ENCODE results near the gene EPHB6.

Gene EPHB6

DNA sequence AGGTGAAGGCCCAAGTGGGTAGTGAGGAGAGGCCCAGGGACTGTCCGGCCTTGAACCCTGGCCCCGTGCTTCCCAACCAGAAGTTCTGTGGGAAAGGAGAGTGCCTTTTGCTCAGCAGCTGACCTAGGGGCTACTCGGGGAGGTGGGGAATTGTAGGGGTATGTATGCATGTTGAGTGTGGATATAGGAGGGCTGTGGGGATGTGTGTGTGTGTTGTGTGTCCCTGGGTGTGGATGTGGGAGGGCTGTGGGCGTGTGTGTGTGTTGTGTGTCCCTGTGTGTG is 12.2 kb downstream of the EPHB6 start:
- Histone ChIP-seq H3K9me3 (ENCODE audit: control insufficient read depth, insufficient read depth, low read depth, low read length) (no peaks in the 10 kb centered on the region), H3K4me1 (ENCODE audit: control insufficient read depth, insufficient read depth, low read length) (peaks cover 24% of the 10 kb centered on the region), H3K27me3 (ENCODE audit: control insufficient read depth, insufficient read depth, low read length) (peaks cover 7% of the 10 kb centered on the region; the same call in 1 of the 2 replicates), H3K27ac (ENCODE audit: low read depth, low read length) (no peak overlapping the region), H3K9ac (ENCODE audit: low read length) (no peak overlapping the region), H3K4me3 (ENCODE audit: low read depth, low read length) (no peak overlapping the region), H3K36me3 (ENCODE audit: control insufficient read depth, insufficient read depth, low read length) (no peaks in the 10 kb centered on the region)

DNA sequence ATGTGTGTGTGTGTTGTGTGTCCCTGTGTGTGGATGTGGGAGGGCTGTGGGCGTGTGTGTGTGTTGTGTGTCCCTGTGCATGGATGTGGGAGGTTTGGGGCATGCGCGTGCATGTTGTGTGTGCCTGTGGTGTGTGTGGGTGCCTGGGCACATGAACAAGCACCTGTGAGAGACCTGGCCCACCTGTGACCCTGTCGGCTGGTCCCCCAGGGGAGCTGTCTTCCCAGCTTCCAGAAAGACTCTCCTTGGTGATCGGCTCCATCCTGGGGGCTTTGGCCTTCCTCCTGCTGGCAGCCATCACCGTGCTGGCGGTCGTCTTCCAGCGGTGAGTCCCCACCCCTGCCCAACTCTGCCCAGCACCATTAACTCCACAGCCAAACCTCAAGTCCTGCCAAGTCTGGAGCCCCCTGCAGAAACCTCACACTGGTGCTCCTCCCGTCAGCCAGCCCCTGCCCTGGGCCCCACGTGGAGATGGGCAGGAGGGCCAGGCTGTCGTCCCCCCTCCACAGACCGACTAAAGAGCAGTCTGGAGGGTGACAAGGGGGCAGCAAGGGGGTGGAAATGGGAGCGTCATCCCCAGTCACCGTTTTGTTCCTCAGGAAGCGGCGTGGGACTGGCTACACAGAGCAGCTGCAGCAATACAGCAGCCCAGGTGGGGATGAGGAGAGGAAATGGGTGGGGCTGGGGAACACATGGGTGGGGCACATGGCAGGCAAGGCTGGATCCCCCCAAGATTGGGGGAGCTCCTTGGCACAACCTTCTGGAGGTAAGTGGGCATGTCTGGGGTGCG is 12.7 kb downstream of the EPHB6 start:
- H3K4me3 ChIP-seq (ENCODE audit: low read depth, low read length) = no peak overlapping the region
- H3K9ac ChIP-seq (ENCODE audit: low read length) = no peak overlapping the region
- peaks cover 18% of the 10 kb centered on the region; the same call in 1 of the 2 replicates for H3K4me1 ChIP-seq (ENCODE audit: control insufficient read depth, insufficient read depth, low read length)
- H3K27me3 ChIP-seq (ENCODE audit: control insufficient read depth, insufficient read depth, low read length) = peaks cover 7% of the 10 kb centered on the region; the same call in 1 of the 2 replicates
- no peak overlapping the region for H3K27ac ChIP-seq (ENCODE audit: low read depth, low read length)
- no peaks in the 10 kb centered on the region for H3K9me3 ChIP-seq (ENCODE audit: control insufficient read depth, insufficient read depth, low read depth, low read length)
- no peaks in the 10 kb centered on the region for H3K36me3 ChIP-seq (ENCODE audit: control insufficient read depth, insufficient read depth, low read length)

DNA sequence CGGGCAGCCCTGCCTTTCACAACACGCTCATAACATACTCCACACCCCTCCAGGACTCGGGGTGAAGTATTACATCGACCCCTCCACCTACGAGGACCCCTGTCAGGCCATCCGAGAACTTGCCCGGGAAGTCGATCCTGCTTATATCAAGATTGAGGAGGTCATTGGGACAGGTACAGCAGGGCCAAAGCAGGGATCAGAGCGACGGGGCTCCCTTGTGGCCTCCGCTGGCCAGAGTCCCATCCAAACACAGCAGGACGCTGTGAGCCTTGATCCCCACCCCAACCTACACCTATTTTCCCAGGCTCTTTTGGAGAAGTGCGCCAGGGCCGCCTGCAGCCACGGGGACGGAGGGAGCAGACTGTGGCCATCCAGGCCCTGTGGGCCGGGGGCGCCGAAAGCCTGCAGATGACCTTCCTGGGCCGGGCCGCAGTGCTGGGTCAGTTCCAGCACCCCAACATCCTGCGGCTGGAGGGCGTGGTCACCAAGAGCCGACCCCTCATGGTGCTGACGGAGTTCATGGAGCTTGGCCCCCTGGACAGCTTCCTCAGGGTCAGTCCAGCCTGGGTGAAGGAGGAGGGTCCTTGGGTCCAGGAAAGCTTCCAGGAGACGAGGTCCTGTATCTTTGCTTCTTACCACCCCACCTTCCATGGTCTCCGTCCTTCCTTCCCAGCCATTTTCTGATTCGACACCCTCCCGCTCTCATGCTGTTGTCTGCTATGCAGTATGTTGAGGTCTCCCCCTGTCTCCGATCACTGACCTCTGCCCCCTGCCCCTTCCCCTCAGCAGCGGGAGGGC is 13.5 kb downstream of the EPHB6 start:
- no peak overlapping the region for H3K9ac ChIP-seq (ENCODE audit: low read length)
- H3K4me3 ChIP-seq (ENCODE audit: low read depth, low read length) = no peak overlapping the region
- H3K9me3 ChIP-seq (ENCODE audit: control insufficient read depth, insufficient read depth, low read depth, low read length) = no peaks in the 10 kb centered on the region
- H3K4me1 ChIP-seq (ENCODE audit: control insufficient read depth, insufficient read depth, low read length) = peaks cover 11% of the 10 kb centered on the region; the same call in 1 of the 2 replicates
- H3K36me3 ChIP-seq (ENCODE audit: control insufficient read depth, insufficient read depth, low read length) = no peaks in the 10 kb centered on the region
- peaks cover 7% of the 10 kb centered on the region; the same call in 1 of the 2 replicates for H3K27me3 ChIP-seq (ENCODE audit: control insufficient read depth, insufficient read depth, low read length)
- no peak overlapping the region for H3K27ac ChIP-seq (ENCODE audit: low read depth, low read length)

- Histone ChIP-seq H3K27ac (ENCODE audit: low read depth, low read length) (no peak overlapping the region), H3K4me1 (ENCODE audit: control insufficient read depth, insufficient read depth, low read length) (peaks cover 11% of the 10 kb centered on the region; the same call in 1 of the 2 replicates), H3K9me3 (ENCODE audit: control insufficient read depth, insufficient read depth, low read depth, low read length) (no peaks in the 10 kb centered on the region), H3K9ac (ENCODE audit: low read length) (no peak overlapping the region), H3K4me3 (ENCODE audit: low read depth, low read length) (no peak overlapping the region), H3K36me3 (ENCODE audit: control insufficient read depth, insufficient read depth, low read length) (no peaks in the 10 kb centered on the region), H3K27me3 (ENCODE audit: control insufficient read depth, insufficient read depth, low read length) (peaks cover 5% of the 10 kb centered on the region; the same call in 1 of the 2 replicates)
Observed at GRCh38 chr7:142868986-142869415, 14.1 kb downstream of the EPHB6 start.

DNA sequence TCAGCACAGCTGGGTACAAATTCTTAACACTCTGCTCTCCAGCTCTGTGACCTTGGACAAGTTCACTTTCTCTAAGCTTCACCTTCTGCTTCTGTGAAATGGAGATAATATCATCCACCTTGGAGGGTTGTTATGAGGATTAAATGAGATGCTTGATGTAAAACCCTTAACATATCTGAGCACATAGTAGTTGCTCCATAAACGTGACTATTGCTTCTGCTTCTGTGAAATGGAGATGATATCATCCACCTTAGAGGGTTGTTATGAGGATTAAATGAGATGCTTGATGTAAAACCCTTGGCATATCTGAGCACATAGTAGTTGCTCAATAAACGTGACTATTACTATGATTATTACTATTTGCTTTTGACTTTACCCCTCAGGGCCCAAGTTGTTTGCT is 14.6 kb downstream of the EPHB6 start:
- Histone ChIP-seq H3K4me3 (ENCODE audit: low read depth, low read length) (no peak overlapping the region), H3K9ac (ENCODE audit: low read length) (no peak overlapping the region), H3K27me3 (ENCODE audit: control insufficient read depth, insufficient read depth, low read length) (peaks cover under 1% of the 10 kb centered on the region; the same call in 1 of the 2 replicates), H3K36me3 (ENCODE audit: control insufficient read depth, insufficient read depth, low read length) (no peaks in the 10 kb centered on the region), H3K9me3 (ENCODE audit: control insufficient read depth, insufficient read depth, low read depth, low read length) (no peaks in the 10 kb centered on the region), H3K4me1 (ENCODE audit: control insufficient read depth, insufficient read depth, low read length) (peaks cover 11% of the 10 kb centered on the region; the same call in 1 of the 2 replicates), H3K27ac (ENCODE audit: low read depth, low read length) (no peak overlapping the region)

DNA sequence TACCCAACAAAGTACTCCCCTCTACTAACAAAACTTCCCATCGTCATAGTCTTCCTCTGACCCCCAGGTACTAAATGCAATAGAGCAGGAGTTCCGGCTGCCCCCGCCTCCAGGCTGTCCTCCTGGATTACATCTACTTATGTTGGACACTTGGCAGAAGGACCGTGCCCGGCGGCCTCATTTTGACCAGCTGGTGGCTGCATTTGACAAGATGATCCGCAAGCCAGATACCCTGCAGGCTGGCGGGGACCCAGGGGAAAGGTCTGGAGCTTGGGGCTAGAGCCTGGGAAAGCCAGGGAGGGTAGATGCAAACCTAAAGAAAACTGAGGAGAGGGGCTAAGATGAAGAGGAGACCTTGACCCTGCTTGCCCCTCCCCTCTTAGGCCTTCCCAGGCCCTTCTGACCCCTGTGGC is 15.3 kb downstream of the EPHB6 start:
- peaks cover 8% of the 10 kb centered on the region; the same call in 1 of the 2 replicates for H3K4me1 ChIP-seq (ENCODE audit: control insufficient read depth, insufficient read depth, low read length)
- H3K36me3 ChIP-seq (ENCODE audit: control insufficient read depth, insufficient read depth, low read length) = no peaks in the 10 kb centered on the region
- no peaks in the 10 kb centered on the region; the same call in 1 of the 2 replicates for H3K27me3 ChIP-seq (ENCODE audit: control insufficient read depth, insufficient read depth, low read length)
- H3K4me3 ChIP-seq (ENCODE audit: low read depth, low read length) = no peak overlapping the region
- no peak overlapping the region for H3K27ac ChIP-seq (ENCODE audit: low read depth, low read length)
- no peak overlapping the region for H3K9ac ChIP-seq (ENCODE audit: low read length)
- H3K9me3 ChIP-seq (ENCODE audit: control insufficient read depth, insufficient read depth, low read depth, low read length) = no peaks in the 10 kb centered on the region

- Histone ChIP-seq H3K9ac (ENCODE audit: low read length) (no peak overlapping the region), H3K27ac (ENCODE audit: low read depth, low read length) (no peak overlapping the region), H3K36me3 (ENCODE audit: control insufficient read depth, insufficient read depth, low read length) (no peaks in the 10 kb centered on the region)
Observed at GRCh38 chr7:142870566-142871259, 15.8 kb downstream of the EPHB6 start.

GRCh38 chr7:142871260-142872105 is 16.6 kb downstream of the EPHB6 start:
- Histone ChIP-seq H3K4me1 (ENCODE audit: control insufficient read depth, insufficient read depth, low read length) (no peaks in the 10 kb centered on the region), H3K4me3 (ENCODE audit: low read depth, low read length) (no peak overlapping the region), H3K36me3 (ENCODE audit: control insufficient read depth, insufficient read depth, low read length) (no peaks in the 10 kb centered on the region)

More at GRCh38 chr7:142870566-142871259, 15.8 kb downstream of the EPHB6 start:
- Histone ChIP-seq H3K4me1 (ENCODE audit: control insufficient read depth, insufficient read depth, low read length) (peaks cover 4% of the 10 kb centered on the region; the same call in 1 of the 2 replicates), H3K27me3 (ENCODE audit: control insufficient read depth, insufficient read depth, low read length) (no peaks in the 10 kb centered on the region; the same call in 1 of the 2 replicates), H3K9me3 (ENCODE audit: control insufficient read depth, insufficient read depth, low read depth, low read length) (no peaks in the 10 kb centered on the region), H3K4me3 (ENCODE audit: low read depth, low read length) (no peak overlapping the region)

GRCh38 chr7:142872106-142872675 is 17.3 kb downstream of the EPHB6 start:
- H3K4me3 ChIP-seq (ENCODE audit: low read depth, low read length) = no peak overlapping the region
- H3K27ac ChIP-seq (ENCODE audit: low read depth, low read length) = no peak overlapping the region
- no peaks in the 10 kb centered on the region for H3K36me3 ChIP-seq (ENCODE audit: control insufficient read depth, insufficient read depth, low read length)
- no peaks in the 10 kb centered on the region; the same call in 1 of the 2 replicates for H3K27me3 ChIP-seq (ENCODE audit: control insufficient read depth, insufficient read depth, low read length)
- H3K4me1 ChIP-seq (ENCODE audit: control insufficient read depth, insufficient read depth, low read length) = no peaks in the 10 kb centered on the region
- no peak overlapping the region for H3K9ac ChIP-seq (ENCODE audit: low read length)
- H3K9me3 ChIP-seq (ENCODE audit: control insufficient read depth, insufficient read depth, low read depth, low read length) = no peaks in the 10 kb centered on the region

More at GRCh38 chr7:142871260-142872105, 16.6 kb downstream of the EPHB6 start:
- Histone ChIP-seq H3K27ac (ENCODE audit: low read depth, low read length) (no peak overlapping the region), H3K9me3 (ENCODE audit: control insufficient read depth, insufficient read depth, low read depth, low read length) (no peaks in the 10 kb centered on the region), H3K9ac (ENCODE audit: low read length) (no peak overlapping the region), H3K27me3 (ENCODE audit: control insufficient read depth, insufficient read depth, low read length) (no peaks in the 10 kb centered on the region; the same call in 1 of the 2 replicates)

DNA sequence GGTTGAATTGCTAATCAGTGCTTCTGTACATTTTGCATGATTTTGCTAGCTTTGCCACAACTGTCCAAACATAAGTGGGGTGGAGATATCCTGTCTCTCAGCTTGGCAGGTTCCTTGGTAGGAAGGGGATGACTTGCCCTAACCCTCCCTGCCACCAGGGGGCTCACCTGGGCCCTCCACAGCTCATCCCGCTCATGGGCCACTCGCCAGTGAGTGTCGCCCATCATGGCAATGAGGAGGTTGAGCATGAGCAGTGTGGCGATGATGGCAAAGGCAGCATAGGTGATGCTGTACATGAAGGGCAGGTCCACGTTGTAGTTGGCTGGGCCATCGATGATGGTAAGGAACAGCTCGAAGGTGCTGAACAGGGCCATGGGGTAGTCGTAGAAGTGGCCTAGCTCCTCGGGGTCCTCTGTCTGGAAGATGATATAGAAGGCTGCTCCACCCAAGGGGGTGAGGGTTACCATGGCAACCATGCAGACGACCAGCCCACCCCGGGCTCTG is 18.5 kb downstream of the EPHB6 start:
- Histone ChIP-seq H3K4me3 (ENCODE audit: low read depth, low read length) (no peak overlapping the region), H3K36me3 (ENCODE audit: control insufficient read depth, insufficient read depth, low read length) (no peaks in the 10 kb centered on the region)

More for the DNA sequence above, 18.5 kb downstream of the EPHB6 start:
- Histone ChIP-seq H3K27ac (ENCODE audit: low read depth, low read length) (no peak overlapping the region), H3K9ac (ENCODE audit: low read length) (no peak overlapping the region), H3K27me3 (ENCODE audit: control insufficient read depth, insufficient read depth, low read length) (no peaks in the 10 kb centered on the region; the same call in 1 of the 2 replicates), H3K9me3 (ENCODE audit: control insufficient read depth, insufficient read depth, low read depth, low read length) (no peaks in the 10 kb centered on the region), H3K4me1 (ENCODE audit: control insufficient read depth, insufficient read depth, low read length) (no peaks in the 10 kb centered on the region)

All from HUES6 (cell line).